Measurements from ENCODE around the gene NMNAT1.
A peak's percentile ranks its signal among the peaks of the same experiment; 100 is the strongest.

Gene NMNAT1

GRCh38 chr1:10033359-10033845 lies 90.1 kb downstream of the NMNAT1 start:
- Histone ChIP-seq H3K27ac (ENCODE audit: low read depth, low read length) (peak overlapping the region; percentile 89), H3K27me3 (ENCODE audit: control insufficient read depth in 1 of 2, insufficient read depth in 2 of 2, low read length in 2 of 2) (no peaks in the 10 kb centered on the region), H3K9me3 (ENCODE audit: control insufficient read depth in 1 of 2, low read length in 2 of 2) (no peaks in the 10 kb centered on the region), H3K9ac (ENCODE audit: low read depth in 1 of 2, low read length in 2 of 2) (peak overlapping the region; percentile 93 to 94), H3K4me3 (ENCODE audit: low read depth in 1 of 2, low read length in 2 of 2) (peak overlapping the region; percentile 93 to 97), H3K36me3 (ENCODE audit: control insufficient read depth in 1 of 2, insufficient read depth in 2 of 2, low read length in 2 of 2) (peaks cover 0 to 8% of the 10 kb centered on the region in 2 donors), H3K4me1 (ENCODE audit: control insufficient read depth in 1 of 2, insufficient read depth in 2 of 2, low read length in 2 of 2) (peaks cover 8 to 14% of the 10 kb centered on the region in 2 donors)

Measured in duodenal mucosa (tissue), 2 donors.